ENCODE measurements around the gene CER1.
A peak's percentile ranks its signal among the peaks of the same experiment; 100 is the strongest.

Gene CER1

GRCh38 chr9:14747111-14747510, 24.6 kb upstream of the CER1 start:
- ChIA-PET POLR2A (no interaction called here), CTCF (no interaction called here)
- no peak for TF ChIP-seq CTBP1 (IDR thresholded peaks at IDR 0.05; ENCODE audit: borderline replicate concordance)
- TF ChIP-seq SP1 (IDR thresholded peaks at IDR 0.05), result no peak
- no peak for TF ChIP-seq L3MBTL2 (conservative IDR thresholded peaks at IDR 0.05)
- TF ChIP-seq FOXM1 (IDR thresholded peaks at IDR 0.05; ENCODE audit: borderline replicate concordance), result no peak
- TF ChIP-seq FOXK2 (IDR thresholded peaks at IDR 0.05), result no peak
- no peak for TF ChIP-seq TARDBP (IDR thresholded peaks at IDR 0.05)
- no peak for DNase-seq (ENCODE audit: extremely low spot score)

GRCh38 chr9:14746626-14747025, 24.1 kb upstream of the CER1 start:
- CTCF ChIA-PET, result no interaction called here
- TF ChIP-seq L3MBTL2 (conservative IDR thresholded peaks at IDR 0.05) (no peak), HDGF (IDR thresholded peaks at IDR 0.05; ENCODE audit: borderline replicate concordance) (no peak), FOXM1 (IDR thresholded peaks at IDR 0.05; ENCODE audit: borderline replicate concordance) (no peak), NFRKB (IDR thresholded peaks at IDR 0.05) (no peak), FOXK2 (IDR thresholded peaks at IDR 0.05) (no peak), BHLHE40 (IDR thresholded peaks at IDR 0.05; ENCODE audit: borderline replicate concordance) (no peak), TARDBP (IDR thresholded peaks at IDR 0.05) (no peak), SUZ12 (IDR thresholded peaks at IDR 0.05) (no peak), FOXA1 (IDR thresholded peaks at IDR 0.05) (no peak), CTBP1 (IDR thresholded peaks at IDR 0.05; ENCODE audit: borderline replicate concordance) (no peak), ZNF384 (IDR thresholded peaks at IDR 0.05) (no peak)
- no peak for DNase-seq (ENCODE audit: extremely low spot score)
- POLR2A ChIA-PET, result no interaction called here

DNA sequence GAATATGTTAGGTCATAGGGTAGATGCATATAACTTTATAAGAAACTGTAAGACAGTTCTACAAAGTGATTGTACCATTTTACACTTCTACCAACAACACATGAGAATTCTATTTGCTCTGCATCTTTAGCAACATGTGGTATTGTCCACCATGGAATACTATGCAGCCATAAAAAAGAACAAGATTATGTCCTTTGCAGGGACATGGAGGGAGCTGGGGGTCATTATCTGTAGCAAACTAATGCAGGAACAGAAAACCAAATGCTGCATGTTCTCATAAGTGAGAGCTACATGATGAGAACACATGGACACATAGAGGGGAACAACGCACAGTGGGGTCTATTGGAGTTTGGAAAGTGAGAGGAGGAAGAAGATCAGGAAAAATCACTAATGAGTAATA, 22.2 kb upstream of the CER1 start:
- no peak for DNase-seq (ENCODE audit: extremely low spot score)
- TF ChIP-seq ARNT (IDR thresholded peaks at IDR 0.05) (no peak), L3MBTL2 (conservative IDR thresholded peaks at IDR 0.05) (no peak), NFRKB (IDR thresholded peaks at IDR 0.05) (no peak)
- ChIA-PET CTCF (no interaction called here), POLR2A (no interaction called here)

DNA sequence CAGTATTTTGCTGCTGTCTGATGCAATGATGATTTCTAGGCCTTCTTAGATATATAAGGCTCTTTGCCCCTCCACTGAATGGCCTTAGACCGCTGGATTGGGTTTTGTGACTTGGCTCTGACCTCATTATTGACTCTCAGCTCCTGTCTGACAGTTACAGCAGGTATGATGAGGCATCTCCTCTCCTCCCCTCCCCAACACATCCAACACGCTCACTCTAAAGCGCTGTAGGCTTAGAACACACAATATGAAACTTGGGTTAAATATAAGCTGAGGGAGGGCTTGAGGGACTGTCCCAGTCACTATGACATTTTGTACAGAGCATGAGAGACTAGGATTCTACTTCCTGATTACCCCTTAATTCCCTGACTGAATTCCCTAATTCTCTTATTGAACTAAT, 18.8 kb upstream of the CER1 start:
- no peak for TF ChIP-seq ELF4 (IDR thresholded peaks at IDR 0.05)
- TF ChIP-seq TARDBP (IDR thresholded peaks at IDR 0.05), result no peak
- no peak for TF ChIP-seq HDGF (IDR thresholded peaks at IDR 0.05; ENCODE audit: borderline replicate concordance)
- no peak for TF ChIP-seq SP1 (IDR thresholded peaks at IDR 0.05)
- no peak for TF ChIP-seq ZNF384 (IDR thresholded peaks at IDR 0.05)
- no peak for TF ChIP-seq L3MBTL2 (conservative IDR thresholded peaks at IDR 0.05)
- TF ChIP-seq NFRKB (IDR thresholded peaks at IDR 0.05), result no peak
- no peak for TF ChIP-seq BHLHE40 (IDR thresholded peaks at IDR 0.05; ENCODE audit: borderline replicate concordance)
- TF ChIP-seq FOXA1 (IDR thresholded peaks at IDR 0.05), result no peak
- no peak for TF ChIP-seq FOXK2 (IDR thresholded peaks at IDR 0.05)
- no peak for TF ChIP-seq LEF1 (IDR thresholded peaks at IDR 0.05; ENCODE audit: borderline replicate concordance)
- TF ChIP-seq CTBP1 (IDR thresholded peaks at IDR 0.05; ENCODE audit: borderline replicate concordance), result no peak
- TF ChIP-seq FOXM1 (IDR thresholded peaks at IDR 0.05; ENCODE audit: borderline replicate concordance), result no peak
- TF ChIP-seq SUZ12 (IDR thresholded peaks at IDR 0.05), result no peak
- TF ChIP-seq, protein P1, sequence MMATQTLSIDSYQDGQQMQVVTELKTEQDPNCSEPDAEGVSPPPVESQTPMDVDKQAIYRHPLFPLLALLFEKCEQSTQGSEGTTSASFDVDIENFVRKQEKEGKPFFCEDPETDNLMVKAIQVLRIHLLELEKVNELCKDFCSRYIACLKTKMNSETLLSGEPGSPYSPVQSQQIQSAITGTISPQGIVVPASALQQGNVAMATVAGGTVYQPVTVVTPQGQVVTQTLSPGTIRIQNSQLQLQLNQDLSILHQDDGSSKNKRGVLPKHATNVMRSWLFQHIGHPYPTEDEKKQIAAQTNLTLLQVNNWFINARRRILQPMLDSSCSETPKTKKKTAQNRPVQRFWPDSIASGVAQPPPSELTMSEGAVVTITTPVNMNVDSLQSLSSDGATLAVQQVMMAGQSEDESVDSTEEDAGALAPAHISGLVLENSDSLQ (IDR thresholded peaks at IDR 0.05), result no peak
- no peak for TF ChIP-seq ARNT (IDR thresholded peaks at IDR 0.05)
- ChIA-PET CTCF (no interaction called here), POLR2A (interaction anchor here (0.6 kb wide), 1 partner anchor 285 kb away, joined by 3 read pairs; no protein-coding TSS in a partner anchor)
- no peak for DNase-seq (ENCODE audit: extremely low spot score)

- TF ChIP-seq CTBP1 (IDR thresholded peaks at IDR 0.05; ENCODE audit: borderline replicate concordance) (no peak), SP1 (IDR thresholded peaks at IDR 0.05) (no peak), FOXM1 (IDR thresholded peaks at IDR 0.05; ENCODE audit: borderline replicate concordance) (no peak), HDGF (IDR thresholded peaks at IDR 0.05; ENCODE audit: borderline replicate concordance) (no peak)
- TF ChIP-seq, protein P1 (IDR thresholded peaks at IDR 0.05), result peak; percentile 35
- DNase-seq (ENCODE audit: extremely low spot score), result no peak
- POLR2A ChIA-PET, result no interaction called here
- CTCF ChIA-PET, result no interaction called here
Observed at GRCh38 chr9:14733133-14733532, 10.6 kb upstream of the CER1 start.

DNA sequence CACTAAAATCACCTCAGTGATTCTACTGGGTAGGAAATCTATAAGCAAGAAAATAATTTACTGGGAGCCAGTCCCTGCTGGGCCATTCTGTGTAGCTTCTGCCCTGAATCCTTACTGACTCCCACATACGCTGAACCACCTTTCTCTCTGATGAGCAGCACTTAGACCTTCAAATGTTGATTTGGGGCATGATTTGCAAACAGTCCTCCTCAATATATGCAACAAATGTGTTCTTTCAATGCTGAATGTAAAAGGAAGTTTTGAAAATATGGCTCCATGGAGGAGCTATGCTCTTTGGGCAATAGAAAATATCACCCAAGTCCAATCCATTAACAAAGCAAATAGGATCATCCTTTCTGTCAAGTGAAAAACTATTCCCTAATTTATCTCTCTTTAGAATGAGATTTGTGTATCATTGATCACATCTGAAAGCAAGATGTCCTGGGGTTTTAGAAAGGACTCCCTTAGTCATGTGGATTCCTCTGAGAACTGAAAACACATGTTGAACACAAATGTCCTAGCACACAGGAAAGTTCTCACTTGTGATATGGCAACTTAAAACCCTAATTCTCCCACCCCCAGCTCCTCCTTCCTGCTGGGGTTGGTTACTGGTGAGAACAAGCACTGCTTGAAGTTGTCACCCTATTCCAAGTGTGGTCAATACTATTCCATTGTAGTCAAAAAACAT, 8.9 kb upstream of the CER1 start:
- POLR2A ChIA-PET, result no interaction called here
- DNase-seq (ENCODE audit: extremely low spot score), result no peak
- TF ChIP-seq NFRKB (IDR thresholded peaks at IDR 0.05) (no peak), SP1 (IDR thresholded peaks at IDR 0.05) (no peak), SUZ12 (IDR thresholded peaks at IDR 0.05) (no peak), CTBP1 (IDR thresholded peaks at IDR 0.05; ENCODE audit: borderline replicate concordance) (no peak), FOXA1 (IDR thresholded peaks at IDR 0.05) (no peak), LEF1 (IDR thresholded peaks at IDR 0.05; ENCODE audit: borderline replicate concordance) (no peak)
- TF ChIP-seq, protein P1 (IDR thresholded peaks at IDR 0.05), result no peak
- CTCF ChIA-PET, result no interaction called here

GRCh38 chr9:14730461-14730898, 7.9 kb upstream of the CER1 start:
- ChIA-PET POLR2A (no interaction called here), CTCF (no interaction called here)
- no peak for DNase-seq (ENCODE audit: extremely low spot score)
- TF ChIP-seq L3MBTL2 (conservative IDR thresholded peaks at IDR 0.05) (no peak), BHLHE40 (IDR thresholded peaks at IDR 0.05; ENCODE audit: borderline replicate concordance) (no peak), TARDBP (IDR thresholded peaks at IDR 0.05) (no peak), SP1 (IDR thresholded peaks at IDR 0.05) (no peak), FOXA1 (IDR thresholded peaks at IDR 0.05) (no peak), ZNF384 (IDR thresholded peaks at IDR 0.05) (no peak), FOXK2 (IDR thresholded peaks at IDR 0.05) (no peak), ARNT (IDR thresholded peaks at IDR 0.05) (no peak), CTBP1 (IDR thresholded peaks at IDR 0.05; ENCODE audit: borderline replicate concordance) (no peak), HDGF (IDR thresholded peaks at IDR 0.05; ENCODE audit: borderline replicate concordance) (no peak), SUZ12 (IDR thresholded peaks at IDR 0.05) (no peak), NFRKB (IDR thresholded peaks at IDR 0.05) (no peak)
- TF ChIP-seq, protein P1 (IDR thresholded peaks at IDR 0.05), result no peak

Measured in HEK293T (cell line).